LNCAP (cell line): ENCODE data around the gene MTCL1.

Experiments
- TF ChIP-seq, protein P1 (sequence below): fragments of 450-650 bp; IDR thresholded peaks from 2 replicates; pipeline ENCODE4 v1.5.1; 2017; ENCODE audit warnings: mild to moderate bottlenecking

Gene MTCL1

DNA sequence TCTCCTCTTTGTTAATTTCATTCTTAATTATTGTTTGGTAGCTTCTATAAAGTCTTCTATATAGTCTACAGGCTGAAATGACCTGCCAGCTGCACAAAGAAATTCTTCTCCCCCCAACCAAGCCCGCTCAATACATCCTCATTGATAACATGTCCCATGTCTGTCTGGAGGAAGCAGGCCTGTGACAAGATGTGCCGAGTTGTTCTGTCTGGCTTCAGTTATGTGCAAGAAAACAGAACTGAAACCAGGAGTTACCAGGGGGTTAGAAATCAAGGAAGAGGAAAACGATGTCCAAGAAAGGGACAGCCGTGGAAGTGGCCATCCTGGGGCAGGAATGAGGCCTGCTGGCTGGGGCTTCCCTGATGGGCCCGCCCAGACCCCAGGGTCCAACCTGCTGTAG lies 57.6 kb downstream of the MTCL1 start:
- TF ChIP-seq, protein P1, sequence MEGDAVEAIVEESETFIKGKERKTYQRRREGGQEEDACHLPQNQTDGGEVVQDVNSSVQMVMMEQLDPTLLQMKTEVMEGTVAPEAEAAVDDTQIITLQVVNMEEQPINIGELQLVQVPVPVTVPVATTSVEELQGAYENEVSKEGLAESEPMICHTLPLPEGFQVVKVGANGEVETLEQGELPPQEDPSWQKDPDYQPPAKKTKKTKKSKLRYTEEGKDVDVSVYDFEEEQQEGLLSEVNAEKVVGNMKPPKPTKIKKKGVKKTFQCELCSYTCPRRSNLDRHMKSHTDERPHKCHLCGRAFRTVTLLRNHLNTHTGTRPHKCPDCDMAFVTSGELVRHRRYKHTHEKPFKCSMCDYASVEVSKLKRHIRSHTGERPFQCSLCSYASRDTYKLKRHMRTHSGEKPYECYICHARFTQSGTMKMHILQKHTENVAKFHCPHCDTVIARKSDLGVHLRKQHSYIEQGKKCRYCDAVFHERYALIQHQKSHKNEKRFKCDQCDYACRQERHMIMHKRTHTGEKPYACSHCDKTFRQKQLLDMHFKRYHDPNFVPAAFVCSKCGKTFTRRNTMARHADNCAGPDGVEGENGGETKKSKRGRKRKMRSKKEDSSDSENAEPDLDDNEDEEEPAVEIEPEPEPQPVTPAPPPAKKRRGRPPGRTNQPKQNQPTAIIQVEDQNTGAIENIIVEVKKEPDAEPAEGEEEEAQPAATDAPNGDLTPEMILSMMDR, result no peak

DNA sequence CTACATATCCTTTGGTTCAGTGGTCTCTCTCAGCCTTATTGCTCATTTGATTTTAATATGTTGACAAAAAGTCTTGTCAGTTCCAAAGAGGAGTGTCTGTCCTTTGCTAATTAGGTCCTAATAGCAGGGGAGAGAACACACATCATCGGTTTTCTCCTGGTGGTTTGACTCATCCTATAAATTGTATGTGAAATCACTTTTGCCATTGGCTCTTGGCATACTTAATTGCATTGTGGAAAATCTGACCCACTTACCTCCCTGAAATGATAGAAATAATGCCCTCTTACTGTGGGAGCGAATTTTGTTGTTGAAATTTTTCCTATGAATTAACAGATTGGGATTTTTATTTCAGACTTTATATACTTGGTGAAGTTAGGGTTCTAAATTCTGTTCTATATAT lies 58.3 kb downstream of the MTCL1 start:
- TF ChIP-seq, protein P1, result no peak

DNA sequence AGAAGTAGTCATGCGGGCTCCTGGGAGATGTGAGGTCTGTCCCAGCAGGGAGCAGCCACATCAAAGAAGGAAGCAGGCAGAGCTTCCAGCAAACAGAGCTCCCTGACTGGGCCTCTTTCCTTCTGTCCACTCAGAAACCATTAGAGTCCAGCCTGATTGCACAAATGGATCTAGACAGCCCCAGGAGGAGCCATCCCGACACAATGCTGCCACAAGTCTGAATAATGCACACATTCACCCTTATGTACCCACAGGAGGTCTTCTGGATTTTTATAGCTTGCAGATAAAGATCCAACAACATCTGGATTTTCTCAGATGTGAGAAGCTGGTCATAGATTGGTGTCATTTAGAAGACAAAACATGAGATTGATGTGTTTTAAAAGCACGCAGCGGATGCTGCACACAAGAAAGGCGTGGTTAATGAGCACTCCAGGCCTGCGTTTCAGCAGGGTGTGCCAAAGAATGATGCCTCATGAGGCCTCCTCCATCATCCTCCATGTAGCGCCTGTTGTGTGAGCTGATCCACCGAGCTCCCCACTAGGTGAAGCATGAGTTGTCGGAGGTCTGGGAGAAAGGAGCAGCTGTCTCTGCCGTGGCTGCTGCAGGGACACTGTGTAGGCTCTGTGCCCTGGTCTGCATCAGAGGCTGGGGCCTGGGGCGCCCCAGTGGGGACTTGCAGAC lies 60.6 kb downstream of the MTCL1 start:
- TF ChIP-seq, protein P1, result no peak

DNA sequence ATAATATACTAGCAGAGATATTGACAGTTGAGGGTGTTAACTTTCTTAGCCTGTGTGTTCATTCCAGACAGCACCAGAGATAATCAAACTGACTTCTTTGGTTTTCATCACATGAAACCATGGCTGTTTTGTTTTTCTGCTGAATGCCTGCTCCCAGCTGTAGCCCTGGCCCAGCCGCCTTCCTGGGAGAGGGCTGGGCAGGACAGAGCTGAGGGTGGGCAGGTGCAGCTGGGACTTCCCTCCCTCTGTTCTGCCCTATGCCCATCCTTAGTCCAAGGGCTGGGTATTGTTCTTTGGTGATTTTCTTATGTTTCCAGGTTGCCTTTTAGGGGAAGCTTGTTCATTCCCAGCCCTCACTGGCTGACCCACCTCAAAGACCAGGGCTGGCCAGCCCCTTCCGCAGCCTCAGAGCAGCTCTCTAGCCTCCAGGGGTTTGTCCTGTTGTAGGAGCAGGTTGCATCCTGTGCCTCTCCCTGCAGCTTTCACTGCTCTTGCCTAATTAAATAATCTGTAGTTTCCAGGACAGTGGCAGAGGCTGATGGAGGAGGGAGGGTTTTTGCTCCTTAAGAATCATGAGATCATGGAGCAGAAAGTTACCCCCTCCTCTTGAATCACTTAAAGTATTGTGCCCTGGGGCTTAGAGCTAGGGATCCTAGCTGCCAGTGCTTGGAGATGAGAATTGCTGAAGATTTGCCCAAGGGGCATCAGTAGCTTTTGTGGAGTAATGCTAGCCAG lies 61.4 kb downstream of the MTCL1 start:
- TF ChIP-seq, protein P1, result no peak

DNA sequence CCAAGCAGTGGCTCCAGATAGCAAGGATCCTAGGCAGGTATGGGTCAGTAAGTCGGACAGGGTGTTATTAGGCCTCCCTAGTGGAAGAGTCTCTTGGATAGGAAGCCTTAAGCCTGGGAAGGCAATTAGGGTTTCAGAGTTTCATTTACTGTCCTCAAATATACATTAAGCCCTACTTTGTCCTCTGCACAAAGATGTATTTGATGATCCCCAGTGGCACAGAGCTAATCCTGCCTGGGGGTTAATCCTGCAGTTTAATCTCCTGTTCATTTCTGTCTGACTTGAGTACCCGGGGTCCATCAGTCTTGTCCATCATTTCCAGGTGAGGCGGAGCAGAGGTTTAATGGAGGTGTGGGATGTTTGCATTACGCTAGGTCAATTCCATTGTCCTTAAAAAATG lies 62.0 kb downstream of the MTCL1 start:
- TF ChIP-seq, protein P1, result no peak

DNA sequence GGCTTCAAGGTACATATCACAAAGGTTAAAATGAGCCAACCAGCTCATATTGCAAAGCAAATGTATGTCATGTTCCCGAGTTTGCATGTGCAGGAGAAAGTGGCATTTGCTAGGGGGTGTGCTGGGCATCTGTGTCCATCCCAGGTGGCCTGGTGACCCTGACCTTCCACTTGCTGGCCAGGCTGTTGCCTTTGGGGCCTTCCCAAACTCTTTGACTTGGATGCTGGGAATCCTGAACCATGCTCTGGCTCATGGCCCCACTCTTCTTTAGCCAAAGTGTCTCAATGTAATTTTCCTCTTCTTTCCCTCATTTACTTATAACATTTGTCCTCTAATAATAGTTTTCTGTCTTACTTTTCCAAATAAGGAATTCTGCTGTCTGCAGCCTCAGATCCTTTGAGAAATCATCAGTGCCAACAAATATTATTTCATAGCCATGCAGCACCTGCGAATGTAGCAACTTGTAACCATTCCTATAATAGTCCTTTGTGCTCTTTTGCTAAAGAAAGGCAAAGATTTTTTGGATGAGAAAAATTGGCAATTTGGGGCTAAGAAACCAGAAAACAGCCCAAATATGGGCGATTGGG lies 64.2 kb downstream of the MTCL1 start:
- TF ChIP-seq, protein P1, result no peak

DNA sequence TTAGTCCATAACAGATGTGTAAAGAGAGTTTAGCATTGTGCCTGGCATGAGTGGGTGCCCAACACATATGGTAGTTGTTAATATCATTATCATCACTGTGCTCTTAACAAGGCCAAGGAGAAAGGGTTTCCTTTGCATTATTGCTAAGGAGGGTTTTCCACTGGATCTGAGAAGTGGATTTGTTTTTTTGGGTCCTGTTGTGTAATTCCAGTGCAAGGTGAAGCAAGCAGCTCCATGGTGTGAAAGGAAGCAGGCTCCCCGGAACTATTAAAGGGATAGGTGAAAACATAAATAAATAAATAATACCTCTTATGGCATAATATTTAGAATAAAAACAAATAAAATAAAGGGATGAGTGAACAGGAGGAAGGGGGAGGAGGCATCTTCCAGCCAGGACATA lies 65.3 kb downstream of the MTCL1 start:
- TF ChIP-seq, protein P1, result no peak
